SK-N-SH (cell line): ENCODE measurements around the gene RNF112. TPM values are rescaled to one million over a fixed set of nuclear protein-coding genes. Genes with fewer than 3 reads are reported as not detected.

Source experiments
- CTCF ChIA-PET: fragments of 300-600, 350-600 bp; formaldehyde crosslinking; extraction: SDS; loops from one replicate; lab custom pipeline; 2021; lab: Yijun Ruan, JAX
- POLR2A ChIA-PET: fragments of 350-600 bp; sonication (Branson Sonifier 250); formaldehyde crosslinking; extraction: SDS; loops from one replicate; lab custom pipeline; 2020; ENCODE audit warnings: antibody characterized with exemption, inconsistent platforms; lab: Yijun Ruan, JAX
- DNase-seq: peaks from one replicate; pipeline ENCODE4 v3.0.0; 2012
- H2AFZ ChIP-seq: fragments of 200-600 bp; sonication (generic); 2 replicates; pipeline ENCODE4 v1.8.1; 2016; ENCODE audit warnings: antibody characterized with exemption, mild to moderate bottlenecking, low read depth
- H3F3A ChIP-seq: fragments of 200-600 bp; sonication (generic); replicated peaks from 2 replicates; pipeline ENCODE3; 2016; ENCODE audit warnings: antibody characterized with exemption, mild to moderate bottlenecking; ENCODE audit not compliant: insufficient read depth
- H3K27ac ChIP-seq, 2 experiments: fragments of 200-500 bp in 1 of 2; fragments of 200-600 bp in 1 of 2; sonication (Bioruptor generic) in 1 of 2; sonication (generic), shearing (Covaris generic) in 1 of 2; 2 replicates each; pipeline versions ENCODE4 v1.5.1 to v1.6.1; 2014 to 2016; ENCODE audit warnings: low read depth in 2 of 2, inconsistent platforms in 1 of 2, low read length in 1 of 2, mild to moderate bottlenecking in 1 of 2, mixed read lengths in 1 of 2
- H3K27me3 ChIP-seq: fragments of 200-600 bp; sonication (generic), shearing (Covaris generic); 2 replicates; pipeline ENCODE4 v1.6.1; 2016; ENCODE audit warnings: mixed run types; ENCODE audit not compliant: insufficient read depth
- H3K36me3 ChIP-seq, 2 experiments: fragments of 200-500 bp in 1 of 2; fragments of 200-600 bp in 1 of 2; sonication (Bioruptor generic) in 1 of 2; sonication (generic) in 1 of 2; replicated peaks in 1 of 2; 2 replicates each; pipeline versions ENCODE3 to v1.5.1; 2014 to 2016; ENCODE audit warnings: low read length in 1 of 2, mild to moderate bottlenecking in 1 of 2; ENCODE audit not compliant: insufficient read depth in 2 of 2, control insufficient read depth in 1 of 2
- H3K4me1 ChIP-seq, 2 experiments: fragments of 200-500 bp in 1 of 2; fragments of 200-600 bp in 1 of 2; sonication (Bioruptor generic) in 1 of 2; sonication (generic), shearing (Covaris generic) in 1 of 2; 2 replicates each; pipeline versions ENCODE4 v1.5.1 to v1.6.1; 2014 to 2016; ENCODE audit warnings: low read depth in 1 of 2, low read length in 1 of 2, mixed run types in 1 of 2; ENCODE audit not compliant: insufficient read depth in 2 of 2, control insufficient read depth in 1 of 2
- H3K4me2 ChIP-seq: fragments of 200-600 bp; sonication (generic), shearing (Covaris generic); 2 replicates; pipeline ENCODE4 v1.6.1; 2017; ENCODE audit warnings: mixed run types
- H3K4me3 ChIP-seq, 2 experiments: fragments of 200-500 bp in 1 of 2; fragments of 200-600 bp in 1 of 2; sonication (Bioruptor generic) in 1 of 2; sonication (generic), shearing (Covaris generic) in 1 of 2; 2 replicates each; pipeline versions ENCODE4 v1.5.1 to v1.8.1; 2014 to 2016; ENCODE audit warnings: low read depth in 2 of 2, inconsistent platforms in 1 of 2, low read length in 1 of 2, mild to moderate bottlenecking in 1 of 2, mixed read lengths in 1 of 2, moderate library complexity in 1 of 2
- H3K79me2 ChIP-seq: fragments of 200-600 bp; sonication (generic); 2 replicates; pipeline ENCODE4 v1.8.1; 2017; ENCODE audit warnings: mild to moderate bottlenecking; ENCODE audit not compliant: insufficient read depth
- H3K9ac ChIP-seq: fragments of 200-600 bp; sonication (generic); 2 replicates; pipeline ENCODE4 v1.6.1; 2017; ENCODE audit warnings: mixed run types
- H3K9me2 ChIP-seq: fragments of 200-600 bp; sonication (generic); 2 replicates; pipeline ENCODE4 v1.6.1; 2017; ENCODE audit warnings: mixed run types
- H3K9me3 ChIP-seq: fragments of 200-600 bp; sonication (generic); 2 replicates; pipeline ENCODE4 v1.6.1; 2017; ENCODE audit warnings: mixed run types, mild to moderate bottlenecking, moderate library complexity
- H4K20me1 ChIP-seq: fragments of 200-600 bp; sonication (generic); 2 replicates; pipeline ENCODE4 v1.6.1; 2017; ENCODE audit warnings: mild to moderate bottlenecking, mixed run types; ENCODE audit not compliant: insufficient read depth
- CHD2 ChIP-seq: fragments of 150-350 bp; IDR thresholded peaks from 2 replicates; pipeline ENCODE4 v1.6.1; 2018; ENCODE audit warnings: low read length; ENCODE audit not compliant: partially characterized antibody
- CTCF ChIP-seq: fragments of 200-600 bp; sonication (generic); IDR thresholded peaks from 2 replicates; pipeline ENCODE4 v1.6.1; 2017; ENCODE audit warnings: antibody characterized with exemption, mild to moderate bottlenecking, moderate library complexity
- ELF1 ChIP-seq: IDR thresholded peaks from 2 replicates; pipeline ENCODE4 v1.4.0; 2012
- EP300 ChIP-seq, 2 experiments: IDR thresholded peaks; 2 replicates each; pipeline versions ENCODE4 v1.4.0 to v1.6.1; 2012; ENCODE audit warnings: borderline replicate concordance in 1 of 2, low read depth in 1 of 2, low read length in 1 of 2
- EZH2phosphoT487 ChIP-seq: fragments of 200-600 bp; sonication (generic); IDR thresholded peaks from 2 replicates; pipeline ENCODE4 v1.6.1; 2017; ENCODE audit warnings: low read depth, mixed run types, mild to moderate bottlenecking, antibody characterized with exemption, moderate library complexity, borderline replicate concordance
- FOSL2 ChIP-seq: IDR thresholded peaks from 2 replicates; pipeline ENCODE4 v1.4.0; 2012; ENCODE audit warnings: low read depth, mild to moderate bottlenecking, moderate library complexity, borderline replicate concordance
- FOXJ3 ChIP-seq: sonication (generic); formaldehyde crosslinking; IDR thresholded peaks from 2 replicates; pipeline ENCODE4 v1.5.1; 2020; ENCODE audit warnings: mild to moderate bottlenecking, missing genetic modification reagents
- GATA2 ChIP-seq: sonication (generic); formaldehyde crosslinking; IDR thresholded peaks from 2 replicates; pipeline ENCODE4 v1.5.0; 2020; ENCODE audit warnings: mild to moderate bottlenecking, missing genetic modification reagents
- MAX ChIP-seq: IDR thresholded peaks from 2 replicates; pipeline ENCODE4 v1.4.0; 2012; ENCODE audit warnings: low read depth
- MXI1 ChIP-seq: IDR thresholded peaks from 2 replicates; pipeline ENCODE4 v1.6.1; 2012; ENCODE audit warnings: mild to moderate bottlenecking, low read depth, low read length, improper control_type of control experiment
- NFIC ChIP-seq: IDR thresholded peaks from 2 replicates; pipeline ENCODE4 v1.4.0; 2012; ENCODE audit warnings: borderline replicate concordance
- PBX3 ChIP-seq: IDR thresholded peaks from 2 replicates; pipeline ENCODE4; 2012
- RCOR1 ChIP-seq: fragments of 150-350 bp; IDR thresholded peaks from 2 replicates; pipeline ENCODE4 v1.6.1; 2017; ENCODE audit warnings: antibody characterized with exemption, low read length
- RXRA ChIP-seq: IDR thresholded peaks from 2 replicates; pipeline ENCODE4 v1.4.0; 2012; ENCODE audit warnings: low read depth, mild to moderate bottlenecking, borderline replicate concordance
- SIN3A ChIP-seq: IDR thresholded peaks from 2 replicates; pipeline ENCODE4 v1.6.1; 2012; ENCODE audit warnings: low read depth, mild to moderate bottlenecking, low read length, moderate library complexity, borderline replicate concordance
- USF1 ChIP-seq: IDR thresholded peaks from 2 replicates; pipeline ENCODE4 v1.4.0; 2012; ENCODE audit warnings: low read depth, borderline replicate concordance
- USF2 ChIP-seq: fragments of 150-350 bp; IDR thresholded peaks from 2 replicates; pipeline ENCODE4 v1.6.1; 2017; ENCODE audit warnings: antibody characterized with exemption, low read length, low read depth, borderline replicate concordance
- YY1 ChIP-seq: IDR thresholded peaks from 2 replicates; pipeline ENCODE4 v1.4.0; 2012; ENCODE audit warnings: low read depth, mild to moderate bottlenecking
- ZBTB33 ChIP-seq: IDR thresholded peaks from 2 replicates; pipeline ENCODE4 v1.4.0; 2012; ENCODE audit warnings: low read depth, borderline replicate concordance
- WGBS: methylation state at CpG from one replicate; pipeline ENCODE4 v1.1.6; 2017; ENCODE audit warnings: low lambda C conversion rate; 5-methylcytosine and 5-hydroxymethylcytosine counted together
- polyA plus RNA-seq, 3 experiments: library from polyadenylated mRNA; depleted of rRNA; stranded (reverse); fragments of >200 nt; gene quantifications; 2 replicates each; pipeline ENCODE4 v1.2.3, GENCODE V29; 2012

RNF112 gene
- polyA plus RNA-seq, 1 of the 3 experiments (the other 2 are of a cell fraction) = 22.6 TPM

GRCh38 chr17:19405114-19405513 lies 5.9 kb upstream of the RNF112 start:
- POLR2A ChIA-PET = no interaction called here
- no peaks in the 10 kb centered on the region for H3K9me3 ChIP-seq
- H3K36me3 ChIP-seq = no peaks in the 10 kb centered on the region
- H2AFZ ChIP-seq = no peak overlapping the region
- H3K27me3 ChIP-seq = no peaks in the 10 kb centered on the region
- no peaks in the 10 kb centered on the region for H3K79me2 ChIP-seq
- H3K27ac ChIP-seq = no peak overlapping the region
- DNase-seq = no peak
- H3K4me2 ChIP-seq = no peak overlapping the region
- H3K4me3 ChIP-seq = no peak overlapping the region
- no peak for TF ChIP-seq FOSL2
- H3K9ac ChIP-seq = no peak overlapping the region
- CTCF ChIA-PET = interaction anchor here (0.6 to 1.2 kb wide), 4 partner anchors 9 to 42 kb away, joined by 3 to 7 read pairs (median 4); partner anchors contain the start of gene B9D1
- peaks cover 10 to 30% of the 10 kb centered on the region in 2 experiments for H3K4me1 ChIP-seq
- no peaks in the 10 kb centered on the region for H3K9me2 ChIP-seq
- H3F3A ChIP-seq = peaks cover 3% of the 10 kb centered on the region
- 87% methylated on average over 5 of the region's 5 CpGs for WGBS
- no peaks in the 10 kb centered on the region for H4K20me1 ChIP-seq

- H3K4me3 ChIP-seq = no peak overlapping the region
- H3K4me2 ChIP-seq = no peak overlapping the region
- H3K4me1 ChIP-seq = peaks cover 17 to 40% of the 10 kb centered on the region in 2 experiments; a peak in 3 of 4 replicates
- peaks cover 4% of the 10 kb centered on the region; the same call in 1 of the 2 replicates for H3K79me2 ChIP-seq
- H3K9ac ChIP-seq = no peak overlapping the region
- ChIA-PET CTCF (interaction anchor here (1.1 to 7.4 kb wide), 2 partner anchors 39 to 44 kb away, joined by 3 to 79 read pairs; partner anchors contain the start of gene B9D1), POLR2A (interaction anchor here (1.7 kb wide), 1 partner anchor 30 kb away, joined by 5 read pairs; no protein-coding TSS in a partner anchor)
- DNase-seq = no peak
- H3K9me2 ChIP-seq = no peaks in the 10 kb centered on the region
- H3F3A ChIP-seq = peaks cover 7% of the 10 kb centered on the region
- no peaks in the 10 kb centered on the region for H3K9me3 ChIP-seq
- no peaks in the 10 kb centered on the region for H4K20me1 ChIP-seq
- 94% methylated on average over 7 of the region's 10 CpGs for WGBS
- no peak overlapping the region for H2AFZ ChIP-seq
- no peaks in the 10 kb centered on the region for H3K27me3 ChIP-seq
- H3K27ac ChIP-seq = no peak overlapping the region
- no peaks in the 10 kb centered on the region for H3K36me3 ChIP-seq
- TF ChIP-seq USF1 = no peak
- TF ChIP-seq RXRA = no peak
- TF ChIP-seq MXI1 = no peak
- no peak for TF ChIP-seq EZH2phosphoT487
- TF ChIP-seq ZBTB33 = no peak
- TF ChIP-seq USF2 = no peak
- TF ChIP-seq NFIC = no peak
- TF ChIP-seq MAX = no peak
- TF ChIP-seq RCOR1 = no peak
- TF ChIP-seq YY1 = no peak
- no peak for TF ChIP-seq PBX3
- TF ChIP-seq CTCF = no peak
- TF ChIP-seq ELF1 = no peak
- TF ChIP-seq SIN3A = no peak
- no peak for TF ChIP-seq GATA2
- no peak for TF ChIP-seq CHD2
- no peak for TF ChIP-seq EP300 (IDR thresholded peaks at IDR 0.05; ENCODE audit: borderline replicate concordance in 1 of 2, low read depth in 1 of 2, low read length in 1 of 2)
- TF ChIP-seq FOXJ3 (CRISPR knock-in tag) = no peak
- TF ChIP-seq, all 33 proteins: peak for 0
Measured at GRCh38 chr17:19407601-19408345, 3.3 kb upstream of the RNF112 start.
